ENCODE data around the gene GNAZ.

GRCh38 chr22:23029521-23030228, 40.6 kb upstream of the GNAZ start:
- TF ChIP-seq, protein P1, sequence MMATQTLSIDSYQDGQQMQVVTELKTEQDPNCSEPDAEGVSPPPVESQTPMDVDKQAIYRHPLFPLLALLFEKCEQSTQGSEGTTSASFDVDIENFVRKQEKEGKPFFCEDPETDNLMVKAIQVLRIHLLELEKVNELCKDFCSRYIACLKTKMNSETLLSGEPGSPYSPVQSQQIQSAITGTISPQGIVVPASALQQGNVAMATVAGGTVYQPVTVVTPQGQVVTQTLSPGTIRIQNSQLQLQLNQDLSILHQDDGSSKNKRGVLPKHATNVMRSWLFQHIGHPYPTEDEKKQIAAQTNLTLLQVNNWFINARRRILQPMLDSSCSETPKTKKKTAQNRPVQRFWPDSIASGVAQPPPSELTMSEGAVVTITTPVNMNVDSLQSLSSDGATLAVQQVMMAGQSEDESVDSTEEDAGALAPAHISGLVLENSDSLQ (IDR thresholded peaks at IDR 0.05), result no peak
- TF ChIP-seq L3MBTL2 (conservative IDR thresholded peaks at IDR 0.05), result no peak
- TF ChIP-seq SP1 (IDR thresholded peaks at IDR 0.05), result no peak
- TF ChIP-seq ZNF384 (IDR thresholded peaks at IDR 0.05), result no peak
- no peak for TF ChIP-seq SUZ12 (IDR thresholded peaks at IDR 0.05)
- TF ChIP-seq FOXK2 (IDR thresholded peaks at IDR 0.05), result no peak
- TF ChIP-seq ARNT (IDR thresholded peaks at IDR 0.05), result no peak

Measured in HEK293T (cell line).